ENCODE data around the gene RPS26. TPM values are rescaled to one million over a fixed set of nuclear protein-coding genes. Genes with fewer than 3 reads are reported as not detected.
"Not testable (repeated sequence)": the region's sequence is repeated elsewhere in the genome, so short reads cannot be mapped to it uniquely, and the experiment has no call there.

Gene RPS26
- total and polyA plus RNA-seq, 9 of the 15 experiments (the other 6 are each of a cell fraction or from before 2014, with no cell fraction given), result 70.2 to 1,589 (median 852) TPM

GRCh38 chr12:56001487-56002100, 40.1 kb upstream of the RPS26 start:
- Histone ChIP-seq H3K4me2 (ENCODE audit: insufficient read depth, low read length) (no peak overlapping the region), H4K20me1 (replicated peaks; ENCODE audit: control insufficient read depth, insufficient read depth, low read length) (no peaks in the 10 kb centered on the region), H3K9me1 (ENCODE audit: control insufficient read depth, insufficient read depth, low read length) (no peaks in the 10 kb centered on the region), H2AFZ (ENCODE audit: low read depth, low read length) (no peak overlapping the region), H3K79me2 (ENCODE audit: control insufficient read depth, insufficient read depth, low read length) (peaks cover 19% of the 10 kb centered on the region), H3K4me3 (no peak overlapping the region), H3K4me1 (replicated peaks in 1 of 2; ENCODE audit: control insufficient read depth in 2 of 2, insufficient read depth in 2 of 2, low read length in 2 of 2) (peaks cover 13 to 44% of the 10 kb centered on the region in 2 experiments; a peak in 4 of 5 replicates), H3K27ac (ENCODE audit: extremely low read depth, low read depth, low read length) (no peak overlapping the region), H3K36me3 (ENCODE audit: control insufficient read depth, insufficient read depth, low read length) (peaks cover 37% of the 10 kb centered on the region), H3K9me3 (replicated peaks; ENCODE audit: control insufficient read depth, insufficient read depth, low read depth, low read length) (no peaks in the 10 kb centered on the region), H3K27me3 (ENCODE audit: control insufficient read depth in 2 of 2, insufficient read depth in 2 of 2, low read length in 2 of 2) (no peaks in the 10 kb centered on the region), H3K9ac (ENCODE audit: insufficient read depth in 1 of 2, low read depth in 2 of 2, low read length in 2 of 2) (peak overlapping the region in 1 of 2 experiments; percentile 14; a peak in 1 of 4 replicates)
- in situ Hi-C loops (cut with MboI), result no loop called here
- CTCF ChIA-PET (ENCODE audit: low intra/inter-chr PET ratio), result no interaction called here
- TF ChIP-seq DIDO1 (tag; IDR thresholded peaks at IDR 0.05; ENCODE audit: low read depth) (no peak), PHTF2 (CRISPR knock-in tag; IDR thresholded peaks at IDR 0.05) (no peak), HEY1 (CRISPR knock-in tag; IDR thresholded peaks at IDR 0.05; ENCODE audit: borderline replicate concordance) (no peak), L3MBTL2 (IDR thresholded peaks at IDR 0.05) (no peak), THAP7 (CRISPR knock-in tag; IDR thresholded peaks at IDR 0.05) (no peak)
- FAIRE-seq (no peak), DNase-seq (ENCODE audit: extremely low read depth in 1 of 4, low spot score in 3 of 4) (no peak), ATAC-seq (no peak)
- intact Hi-C loops (cut with micrococcal nuclease), result no loop called here
- BruUV-seq (replicated peaks), result no TSS peak
- WGBS (ENCODE audit: insufficient coverage, low coverage, missing lambda C conversion rate), result 88% methylated on average over 7 of the region's 7 CpGs
- POLR2A ChIA-PET, result no interaction called here

- DNase-seq (ENCODE audit: extremely low read depth in 1 of 4, low spot score in 3 of 4), result peak in 2 of 4 experiments; percentile 27 to 53
- H3K4me3 ChIP-seq; in situ Hi-C loops (cut with MboI); H3K9me3 ChIP-seq (replicated peaks; ENCODE audit: control insufficient read depth, insufficient read depth, low read depth, low read length); H3K4me2 ChIP-seq (ENCODE audit: insufficient read depth, low read length); H3K79me2 ChIP-seq (ENCODE audit: control insufficient read depth, insufficient read depth, low read length); H4K20me1 ChIP-seq (replicated peaks; ENCODE audit: control insufficient read depth, insufficient read depth, low read length); H3K27me3 ChIP-seq (ENCODE audit: control insufficient read depth in 2 of 2, insufficient read depth in 2 of 2, low read length in 2 of 2); H2AFZ ChIP-seq (ENCODE audit: low read depth, low read length); CTCF ChIA-PET (ENCODE audit: low intra/inter-chr PET ratio); H3K27ac ChIP-seq (ENCODE audit: extremely low read depth, low read depth, low read length); H3K9me1 ChIP-seq (ENCODE audit: control insufficient read depth, insufficient read depth, low read length); ATAC-seq; intact Hi-C loops (cut with micrococcal nuclease); BruUV-seq (replicated peaks); POLR2A ChIA-PET; TF ChIP-seq ATF3 (CRISPR knock-in tag; conservative IDR thresholded peaks at IDR 0.05); JUND (tag; IDR thresholded peaks at IDR 0.05; ENCODE audit: borderline replicate concordance, low read depth, low read length): not testable (repeated sequence)
- peak overlapping the region in 1 of 2 experiments; percentile 50; a peak in 1 of 4 replicates for H3K9ac ChIP-seq (ENCODE audit: insufficient read depth in 1 of 2, low read depth in 2 of 2, low read length in 2 of 2)
- TF ChIP-seq FOSL1 (tag; conservative IDR thresholded peaks at IDR 0.05), result peak; percentile 62
- TF ChIP-seq ATF3 (IDR thresholded peaks at IDR 0.05), result peak; percentile 60
- peak; percentile 81 for TF ChIP-seq SPI1 (IDR thresholded peaks at IDR 0.05; ENCODE audit: borderline replicate concordance, low read depth, low read length)
- TF ChIP-seq EGR1 (conservative IDR thresholded peaks at IDR 0.05), result peak; percentile 77
- peak in 1 of 2 experiments; percentile 44; a peak in 2 of 4 replicates for TF ChIP-seq NRF1 (conservative IDR thresholded peaks at IDR 0.05 in 1 of 2, IDR thresholded peaks at IDR 0.05 in 1 of 2)
- TF ChIP-seq SMARCE1 (IDR thresholded peaks at IDR 0.05), result 0 out of 2 replicates have a peak, but pooled peaks have one; percentile 25
- TF ChIP-seq KDM1A (IDR thresholded peaks at IDR 0.05), result peak; percentile 50 to 65
- TF ChIP-seq JUND (IDR thresholded peaks at IDR 0.05; ENCODE audit: borderline replicate concordance, low read depth, low read length), result 0 out of 2 replicates have a peak, but pooled peaks have one; percentile 22
- FAIRE-seq, result peak; percentile 49
- H3K4me1 ChIP-seq (replicated peaks in 1 of 2; ENCODE audit: control insufficient read depth in 2 of 2, insufficient read depth in 2 of 2, low read length in 2 of 2), result peaks cover 16 to 44% of the 10 kb centered on the region in 2 experiments
- 34% methylated on average over 5 of the region's 5 CpGs for WGBS (ENCODE audit: insufficient coverage, low coverage, missing lambda C conversion rate)
- peaks cover 37% of the 10 kb centered on the region for H3K36me3 ChIP-seq (ENCODE audit: control insufficient read depth, insufficient read depth, low read length)
These were observed 38.3 kb upstream of the RPS26 start for GRCh38 chr12:56003376-56003775.
